ENCODE results near the gene DDX1. TPM values are rescaled to one million over a fixed set of nuclear protein-coding genes. Genes with fewer than 3 reads are reported as not detected.

The DDX1 gene
- total and polyA plus RNA-seq, 2 of the 4 experiments (the other 2 are of a cell fraction) = 73.6 to 74.9 TPM

GRCh38 chr2:15646661-15647060 lies 55.0 kb downstream of the DDX1 start:
- WGBS, 2 experiments (ENCODE audit: extremely low coverage in 2 of 2, insufficient read length in 1 of 2) = no CpG with 5 or more reads among the region's 6 CpGs
- H3K9me3 ChIP-seq (ENCODE audit: control insufficient read depth, insufficient read depth, low read length) = no peaks in the 10 kb centered on the region; the same call in 1 of the 2 replicates
- dilution Hi-C loops (cut with HindIII; ENCODE audit: low sequenced_read_pairs, unreplicated experiment) (no loop called here), intact Hi-C loops (cut with micrococcal nuclease) (no loop called here), in situ Hi-C loops (cut with MboI; ENCODE audit: low sequenced_read_pairs) (loop anchor here (5.0 kb wide), 1 partner anchor 866 kb away; no protein-coding TSS in a partner anchor)
- DNase-seq (no peak), ATAC-seq (ENCODE audit: low read depth) (no peak)
- no peak overlapping the region for H2BK5ac ChIP-seq (ENCODE audit: low read depth, low read length, poor library complexity, severe bottlenecking)
- no peak overlapping the region for H2BK120ac ChIP-seq (ENCODE audit: low read depth, low read length)
- H3K79me1 ChIP-seq (ENCODE audit: low read depth in 1 of 2, low read length in 2 of 2) = no peaks in the 10 kb centered on the region
- no peak overlapping the region for H2AFZ ChIP-seq (replicated peaks; ENCODE audit: low read length, poor library complexity)
- H3K4ac ChIP-seq (ENCODE audit: low read depth, low read length) = no peak overlapping the region
- H4K91ac ChIP-seq (ENCODE audit: insufficient read depth, low read depth, low read length) = no peak overlapping the region
- H3K9ac ChIP-seq (ENCODE audit: low read depth, low read length) = no peak overlapping the region
- no peak overlapping the region for H3K4me3 ChIP-seq (ENCODE audit: insufficient read depth, low read depth, low read length)
- H4K5ac ChIP-seq (ENCODE audit: low read depth, low read length) = no peak overlapping the region
- H3K4me2 ChIP-seq (ENCODE audit: low read depth, low read length) = no peak overlapping the region
- H3K36me3 ChIP-seq (ENCODE audit: control insufficient read depth, insufficient read depth, low read length) = no peaks in the 10 kb centered on the region
- no peak overlapping the region for H2BK15ac ChIP-seq (ENCODE audit: low read depth, low read length)
- no peaks in the 10 kb centered on the region for H3K9me1 ChIP-seq (ENCODE audit: insufficient read depth, low read length)
- H3K56ac ChIP-seq (ENCODE audit: extremely low read depth, insufficient read depth, low read length) = no peak overlapping the region
- no peaks in the 10 kb centered on the region for H3K4me1 ChIP-seq (ENCODE audit: control insufficient read depth, insufficient read depth, low read length)
- H3K27ac ChIP-seq (ENCODE audit: insufficient read depth, low read length) = no peak overlapping the region
- no peak overlapping the region for H3K18ac ChIP-seq (ENCODE audit: low read depth, low read length)
- no peak overlapping the region for H2BK20ac ChIP-seq (ENCODE audit: low read depth, low read length)
- no peak overlapping the region for H4K8ac ChIP-seq (ENCODE audit: low read depth in 2 of 2, low read length in 2 of 2)
- H4K20me1 ChIP-seq (ENCODE audit: insufficient read depth, low read length) = no peaks in the 10 kb centered on the region
- peaks cover 1% of the 10 kb centered on the region; the same call in 1 of the 2 replicates for H3K27me3 ChIP-seq (ENCODE audit: control insufficient read depth, insufficient read depth, low read length)
- no peak overlapping the region for H3K23ac ChIP-seq (ENCODE audit: low read depth, low read length)
- TF ChIP-seq SMC3 (IDR thresholded peaks at IDR 0.05; ENCODE audit: low read depth, low read length) (no peak), ELK1 (IDR thresholded peaks at IDR 0.05; ENCODE audit: borderline replicate concordance, low read depth, low read length) (no peak), CTCF (conservative IDR thresholded peaks at IDR 0.05; ENCODE audit: low read depth, low read length) (no peak), RAD21 (IDR thresholded peaks at IDR 0.05; ENCODE audit: low read length) (no peak), RFX5 (IDR thresholded peaks at IDR 0.05; ENCODE audit: low read depth, low read length) (no peak), MXI1 (IDR thresholded peaks at IDR 0.05; ENCODE audit: borderline replicate concordance, low read depth, low read length) (no peak), CHD1 (IDR thresholded peaks at IDR 0.05; ENCODE audit: low read depth, low read length) (no peak), MAZ (IDR thresholded peaks at IDR 0.05; ENCODE audit: borderline replicate concordance, low read depth, low read length) (no peak), RCOR1 (IDR thresholded peaks at IDR 0.05; ENCODE audit: insufficient replicate concordance, low read length) (no peak), FOS (IDR thresholded peaks at IDR 0.05; ENCODE audit: low read depth, low read length) (no peak), USF2 (IDR thresholded peaks at IDR 0.05; ENCODE audit: low read depth, low read length) (no peak), NFE2L2 (IDR thresholded peaks at IDR 0.05; ENCODE audit: low read depth, low read length) (no peak), MAFK (IDR thresholded peaks at IDR 0.05; ENCODE audit: low read depth, low read length) (no peak), BHLHE40 (IDR thresholded peaks at IDR 0.05; ENCODE audit: low read depth, low read length) (no peak)
- CTCF ChIA-PET = no interaction called here
- POLR2A ChIA-PET (ENCODE audit: unreplicated experiment) = no interaction called here
- no peak overlapping the region for H2AK5ac ChIP-seq (ENCODE audit: low read depth, low read length)
- H3K14ac ChIP-seq (replicated peaks; ENCODE audit: low read depth, low read length) = no peak overlapping the region
- BruUV-seq (replicated peaks) = no TSS peak
- H2AK9ac ChIP-seq (replicated peaks; ENCODE audit: low read depth, low read length, poor library complexity) = no peak overlapping the region

Data from IMR-90 (cell line).